ENCODE measurements around the gene EDN3.

- TF ChIP-seq GATA3 (IDR thresholded peaks at IDR 0.05; ENCODE audit: low read depth, low read length) (no peak), GATA2 (IDR thresholded peaks at IDR 0.05; ENCODE audit: low read depth, low read length) (no peak)
These were observed 47.1 kb upstream of the EDN3 start for GRCh38 chr20:59253325-59253724.

All from SH-SY5Y (cell line).